ENCODE measurements around the gene TCP11.

DNA sequence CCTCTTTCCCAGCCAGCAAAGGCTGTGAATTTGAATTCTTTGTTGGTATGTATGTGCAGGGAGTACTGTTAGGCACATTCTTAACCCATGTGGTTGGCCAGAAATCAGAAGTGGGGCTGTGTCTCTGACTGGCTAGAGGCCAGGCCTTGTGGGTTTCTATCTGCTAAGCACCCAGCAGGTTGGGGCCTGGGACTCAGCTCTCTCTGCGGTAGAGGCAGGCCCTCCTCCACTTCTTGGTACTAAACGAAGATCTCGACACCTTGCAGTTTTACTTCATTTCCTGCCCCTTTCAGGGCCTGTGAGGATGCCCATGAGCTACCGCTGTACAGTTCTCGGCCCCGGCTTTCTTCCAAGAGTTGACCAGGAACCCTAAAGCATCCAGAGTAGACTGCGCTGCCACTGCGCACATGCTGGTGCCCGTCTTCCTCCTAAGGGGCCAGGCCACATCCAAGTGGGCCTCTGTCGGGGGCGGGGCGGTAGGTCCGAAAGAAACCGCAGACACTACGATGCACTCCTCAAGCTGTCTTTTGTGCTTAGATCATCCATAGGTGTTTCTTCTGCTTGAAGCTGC is 51.1 kb downstream of the TCP11 start:
- TF ChIP-seq, protein P1, sequence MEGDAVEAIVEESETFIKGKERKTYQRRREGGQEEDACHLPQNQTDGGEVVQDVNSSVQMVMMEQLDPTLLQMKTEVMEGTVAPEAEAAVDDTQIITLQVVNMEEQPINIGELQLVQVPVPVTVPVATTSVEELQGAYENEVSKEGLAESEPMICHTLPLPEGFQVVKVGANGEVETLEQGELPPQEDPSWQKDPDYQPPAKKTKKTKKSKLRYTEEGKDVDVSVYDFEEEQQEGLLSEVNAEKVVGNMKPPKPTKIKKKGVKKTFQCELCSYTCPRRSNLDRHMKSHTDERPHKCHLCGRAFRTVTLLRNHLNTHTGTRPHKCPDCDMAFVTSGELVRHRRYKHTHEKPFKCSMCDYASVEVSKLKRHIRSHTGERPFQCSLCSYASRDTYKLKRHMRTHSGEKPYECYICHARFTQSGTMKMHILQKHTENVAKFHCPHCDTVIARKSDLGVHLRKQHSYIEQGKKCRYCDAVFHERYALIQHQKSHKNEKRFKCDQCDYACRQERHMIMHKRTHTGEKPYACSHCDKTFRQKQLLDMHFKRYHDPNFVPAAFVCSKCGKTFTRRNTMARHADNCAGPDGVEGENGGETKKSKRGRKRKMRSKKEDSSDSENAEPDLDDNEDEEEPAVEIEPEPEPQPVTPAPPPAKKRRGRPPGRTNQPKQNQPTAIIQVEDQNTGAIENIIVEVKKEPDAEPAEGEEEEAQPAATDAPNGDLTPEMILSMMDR (IDR thresholded peaks at IDR 0.05 in 8 of 11, conservative IDR thresholded peaks at IDR 0.05 in 3 of 11) = no peak
- no peak for TF ChIP-seq POLR2A (IDR thresholded peaks at IDR 0.05)
